NCI-H345 treated with DMSO at 0.1 percent for 48 hours (cell line): ENCODE measurements around the gene TAAR6.
"Not testable (repeated sequence)": the region's sequence is repeated elsewhere in the genome, so short reads cannot be mapped to it uniquely, and the experiment has no call there.

Source experiments
- DNase-seq: peaks from one replicate; lab custom pipeline; 2025; ENCODE audit not compliant: unreplicated experiment; lab: John Stamatoyannopoulos, UW

Gene TAAR6

DNA sequence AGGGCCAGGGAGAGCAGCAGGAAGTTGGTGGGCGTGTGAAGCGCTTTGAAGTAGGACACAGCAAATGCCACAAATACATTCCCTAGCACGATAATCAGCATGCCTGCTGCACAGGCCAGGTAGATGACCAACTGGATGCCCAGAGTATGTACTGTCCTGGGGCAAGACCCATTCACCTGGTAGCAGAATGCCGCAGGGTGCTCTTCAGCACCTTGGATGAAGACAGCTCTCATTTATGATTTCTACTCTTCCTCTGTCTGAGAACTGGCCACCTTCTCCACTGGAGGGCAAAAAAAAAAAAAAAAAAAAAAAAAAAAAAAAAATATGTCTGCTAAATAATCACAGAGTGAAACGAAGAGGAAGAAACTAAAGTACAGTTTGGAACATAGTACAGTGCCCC, 19.3 kb downstream of the TAAR6 start, which contains the start of gene TAAR5:
Gene TAAR5 (minus strand): TSS at position 288 of the 400 bp plus-strand sequence. CDS start 55 bp downstream, at position 233.
- no peak for DNase-seq

DNA sequence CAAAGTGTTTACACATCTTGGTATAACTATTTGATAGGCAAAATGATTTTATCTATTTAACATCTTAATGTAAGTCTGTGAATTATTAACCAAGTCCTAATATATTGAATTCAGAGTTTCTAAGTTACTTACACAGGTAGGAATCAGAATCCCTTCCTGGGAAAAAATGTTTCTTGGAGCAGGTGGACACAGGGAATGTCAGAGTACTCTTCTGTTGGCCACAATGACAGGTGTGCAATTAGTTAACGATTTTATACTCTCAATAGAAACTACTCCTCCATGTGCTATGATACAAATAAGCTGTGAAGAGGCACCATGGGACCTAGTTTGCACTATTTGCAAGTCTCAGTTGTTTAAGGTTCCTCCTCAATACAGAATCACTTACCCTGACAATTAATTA, 20.2 kb downstream of the TAAR6 start:
- no peak for DNase-seq

DNA sequence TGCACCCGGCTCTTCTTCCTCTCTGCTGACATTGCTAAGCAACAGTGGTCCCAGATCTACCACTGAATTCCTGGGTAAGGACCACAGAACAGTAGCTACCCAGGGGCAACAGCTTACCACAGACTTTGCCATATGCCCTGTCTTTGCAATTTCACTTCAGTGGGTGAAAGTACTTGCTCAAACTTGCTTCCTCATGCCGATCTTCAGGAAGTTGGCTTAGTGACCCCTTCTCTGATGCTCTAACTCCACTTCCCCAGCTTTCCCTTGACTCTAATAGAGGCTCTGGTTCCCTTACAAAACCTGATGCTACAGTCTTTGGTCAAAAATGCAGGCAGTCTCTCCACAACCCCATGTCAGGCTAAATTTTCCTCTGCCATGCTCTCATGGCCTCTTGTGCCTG, 22.7 kb downstream of the TAAR6 start:
- no peak for DNase-seq

DNA sequence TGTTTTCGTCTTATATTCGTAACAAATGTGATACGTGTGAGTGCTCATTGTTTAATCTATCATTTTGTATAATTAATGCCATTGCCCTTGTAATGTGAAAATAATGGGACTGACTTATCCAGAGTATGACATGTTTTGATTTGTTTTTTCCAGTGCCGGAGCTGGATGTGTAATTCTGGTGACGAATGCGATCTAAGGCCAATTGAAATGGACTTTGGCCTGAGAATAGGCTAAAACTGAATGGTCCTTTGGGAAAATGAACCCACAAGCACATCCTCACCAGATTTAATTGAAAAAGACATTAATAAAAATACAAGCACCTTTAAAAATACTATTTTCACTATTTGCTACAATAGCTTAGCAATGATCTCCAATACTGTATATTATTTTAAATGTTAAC, 26.1 kb downstream of the TAAR6 start:
- DNase-seq: no peak

DNA sequence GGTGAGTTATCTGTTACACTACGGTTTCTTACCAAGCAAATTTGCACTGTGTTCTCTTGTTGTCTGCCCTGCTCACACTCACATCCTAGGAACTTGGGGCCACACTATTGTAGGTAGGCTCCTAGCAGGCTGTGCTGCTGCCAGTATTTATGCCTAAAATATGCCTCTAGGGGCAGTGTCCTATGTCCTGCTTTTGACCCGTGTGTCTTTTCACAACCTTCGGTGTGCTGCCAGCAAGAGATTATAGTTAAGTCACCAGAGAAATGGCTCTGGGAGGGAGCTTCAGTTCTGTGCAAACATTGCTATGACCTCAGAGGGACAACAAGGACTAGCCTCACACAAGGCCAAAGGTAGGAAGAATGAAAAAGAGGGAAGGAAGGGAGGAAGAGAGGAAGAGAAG, 28.4 kb downstream of the TAAR6 start:
- DNase-seq: no peak

DNA sequence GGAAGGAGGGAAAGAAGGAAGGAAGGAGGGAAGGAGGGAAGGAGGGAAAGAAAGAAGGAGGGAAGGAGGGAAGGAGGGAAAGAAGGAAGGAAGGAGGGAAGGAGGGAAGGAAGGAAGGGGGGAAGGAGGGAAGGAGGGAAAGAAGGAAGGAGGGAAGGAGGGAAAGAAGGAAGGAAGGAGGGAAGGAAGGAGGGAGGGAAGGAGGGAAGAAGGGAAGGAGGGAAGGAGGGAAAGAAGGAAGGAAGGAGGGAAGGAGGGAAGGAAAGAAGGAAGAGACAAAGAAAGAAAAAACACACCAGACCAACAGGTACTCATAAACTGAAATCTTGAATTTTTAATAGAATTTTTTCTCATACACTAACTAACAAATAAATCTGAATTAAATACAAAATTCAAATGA, 30.8 kb downstream of the TAAR6 start:
- not testable (repeated sequence) for DNase-seq

DNA sequence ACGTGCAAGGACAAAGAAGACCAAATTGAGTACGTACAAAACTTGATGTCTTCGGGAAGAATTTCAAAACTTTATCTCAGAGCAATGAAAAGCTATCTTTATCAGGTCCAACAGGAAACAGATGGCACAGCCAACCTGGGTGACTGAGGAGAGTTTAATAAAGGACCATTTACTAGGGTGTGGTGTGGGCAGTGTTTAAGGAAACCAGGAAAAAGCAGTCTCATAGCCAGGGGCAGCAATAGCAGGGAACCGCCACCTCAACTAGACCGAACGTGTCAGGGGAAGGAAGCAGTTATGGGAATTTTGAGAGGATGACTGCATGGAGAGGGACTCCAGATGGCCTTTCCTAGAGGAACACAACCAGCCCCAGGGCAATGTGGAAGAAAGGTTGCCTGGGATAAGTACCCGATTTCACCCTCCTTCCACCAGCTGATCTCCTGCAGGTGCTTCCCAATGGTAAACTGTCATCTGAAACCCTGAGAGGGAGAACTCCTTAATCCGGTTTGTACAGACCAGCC, 34.6 kb downstream of the TAAR6 start:
- no peak for DNase-seq

DNA sequence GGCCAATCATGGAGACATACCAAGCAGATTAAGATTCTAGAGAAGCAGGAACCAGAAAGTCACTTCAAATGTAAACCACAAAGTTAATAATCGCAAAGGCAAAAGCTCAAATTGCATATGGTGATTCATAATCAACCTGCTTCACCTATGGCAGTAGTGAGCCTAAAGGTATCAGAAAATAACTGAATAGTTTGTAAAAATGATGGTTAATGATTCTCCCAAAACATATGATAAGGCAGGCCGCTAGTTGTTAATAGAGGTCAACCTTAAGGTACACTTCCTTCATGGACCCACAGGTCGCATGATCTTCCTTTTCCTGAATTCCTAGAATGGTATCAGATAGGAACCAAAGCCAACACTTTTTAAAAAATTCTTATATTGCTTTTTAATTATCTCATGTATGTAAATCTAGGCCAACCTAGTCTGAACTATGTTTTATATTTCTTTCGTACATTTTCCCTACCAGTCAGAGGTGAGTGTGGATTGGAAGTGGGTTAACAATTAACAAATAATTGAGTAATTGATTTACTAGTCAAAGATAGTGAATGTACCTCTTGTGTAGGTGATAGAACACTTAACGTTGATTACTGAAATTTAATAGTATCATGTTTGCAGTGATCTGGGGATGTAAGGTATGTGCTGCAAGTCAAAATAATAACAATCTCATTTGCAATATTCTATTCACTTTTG, 37.6 kb downstream of the TAAR6 start:
- DNase-seq: no peak

DNA sequence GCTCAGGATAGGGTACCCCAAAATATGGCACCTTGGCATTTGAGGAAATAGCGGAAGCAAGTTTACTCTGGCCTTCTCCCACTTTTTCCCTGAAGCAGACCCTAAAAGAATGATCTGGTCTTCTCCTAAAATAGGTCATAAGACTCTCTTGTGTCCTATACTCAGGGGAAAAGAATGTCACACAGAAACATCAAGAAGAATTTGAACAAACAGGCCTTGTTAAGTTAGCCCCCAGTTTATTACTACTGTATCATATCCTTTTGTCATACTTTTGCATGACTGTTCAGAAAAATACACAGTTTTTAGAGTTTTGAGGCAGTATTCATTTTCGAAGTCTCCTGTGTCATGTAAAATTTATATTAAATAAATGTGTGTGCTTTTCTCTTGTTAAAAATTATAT, 41.5 kb downstream of the TAAR6 start:
- DNase-seq: no peak

DNA sequence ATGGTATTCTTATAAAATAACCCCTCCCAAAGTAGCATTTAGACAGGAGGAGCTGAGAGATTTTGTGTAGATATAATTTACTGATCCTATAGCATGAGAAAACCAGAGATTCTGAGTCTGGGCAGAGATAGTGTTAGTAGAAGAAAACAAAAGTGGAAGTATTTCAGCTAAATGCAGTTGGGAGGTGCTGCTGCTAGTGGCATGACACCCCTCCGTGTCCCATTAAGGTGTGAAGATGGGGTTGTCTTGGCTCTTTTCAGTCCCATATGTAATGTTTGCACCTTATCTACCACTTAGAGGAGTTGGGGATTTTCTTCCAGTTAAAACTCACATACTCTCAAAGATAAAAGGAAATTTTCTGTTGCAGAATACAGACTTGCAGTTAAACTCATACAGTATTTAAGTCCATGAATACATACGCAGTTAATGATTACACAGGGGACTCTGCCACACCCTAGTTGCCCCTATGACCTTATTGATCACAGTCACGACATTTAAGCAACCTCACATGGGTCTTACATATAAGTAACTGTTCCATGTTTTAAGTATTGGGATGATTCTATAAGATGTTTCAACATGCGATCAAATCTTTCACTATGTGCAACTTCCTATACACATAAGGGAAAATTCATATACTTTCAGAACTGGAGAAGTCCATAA, 42.5 kb downstream of the TAAR6 start:
- DNase-seq: no peak

DNA sequence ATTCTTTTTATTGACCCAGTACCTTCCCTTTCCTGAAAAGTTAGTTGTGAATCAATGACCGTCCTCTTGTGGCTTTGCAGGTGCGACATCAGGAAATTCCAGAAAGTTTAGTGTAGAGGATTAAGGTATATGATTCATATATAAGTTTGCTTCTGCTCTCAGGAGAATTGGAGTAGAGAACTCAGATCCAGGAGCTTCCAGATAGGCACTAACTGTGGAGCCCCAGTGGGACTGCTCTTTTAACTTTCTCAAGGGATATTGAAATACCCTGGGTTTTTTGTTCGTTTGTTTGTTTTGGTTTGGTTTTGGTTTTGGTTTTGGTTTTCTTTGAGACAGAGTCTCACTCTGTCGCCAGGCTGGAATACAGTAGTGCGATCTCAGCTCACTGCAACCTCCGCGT, 44.4 kb downstream of the TAAR6 start:
- DNase-seq: no peak

DNA sequence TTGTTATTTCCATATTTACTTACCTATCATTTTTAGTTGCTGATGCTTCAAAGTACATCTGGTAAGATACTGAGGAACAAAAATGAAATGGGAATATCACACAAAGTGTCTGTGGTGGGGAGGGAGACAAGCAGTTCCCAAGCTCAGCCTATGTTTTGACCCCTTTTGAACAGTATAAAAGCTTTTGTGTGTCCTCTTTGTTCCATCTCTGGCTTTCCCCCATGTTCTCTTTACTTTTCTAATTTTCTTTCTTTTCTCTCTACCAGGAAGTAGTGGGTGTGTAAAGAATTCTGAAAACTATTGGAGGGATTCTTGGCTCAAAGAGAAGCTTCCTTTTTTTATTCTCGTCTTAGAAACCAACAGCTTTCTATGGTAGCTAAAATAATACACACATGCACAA, 46.6 kb downstream of the TAAR6 start:
- no peak for DNase-seq
